Stimulated activated CD8-positive, alpha-beta memory T cell treated with anti-CD3 and anti-CD28 coated beads, Interleukin-15, amount 100 ng/mL, for 24 hours (primary cell): ENCODE measurements around the gene CPNE5.
"Not testable (repeated sequence)": the region's sequence is repeated elsewhere in the genome, so short reads cannot be mapped to it uniquely, and the experiment has no call there.

Source experiments
- DNase-seq: peaks from one replicate; pipeline ENCODE4 v3.0.0-alpha.2; 2020; ENCODE audit warnings: low read depth

The CPNE5 gene

GRCh38 chr6:36814249-36814648 is 25.0 kb downstream of the CPNE5 start:
- DNase-seq, result no peak

DNA sequence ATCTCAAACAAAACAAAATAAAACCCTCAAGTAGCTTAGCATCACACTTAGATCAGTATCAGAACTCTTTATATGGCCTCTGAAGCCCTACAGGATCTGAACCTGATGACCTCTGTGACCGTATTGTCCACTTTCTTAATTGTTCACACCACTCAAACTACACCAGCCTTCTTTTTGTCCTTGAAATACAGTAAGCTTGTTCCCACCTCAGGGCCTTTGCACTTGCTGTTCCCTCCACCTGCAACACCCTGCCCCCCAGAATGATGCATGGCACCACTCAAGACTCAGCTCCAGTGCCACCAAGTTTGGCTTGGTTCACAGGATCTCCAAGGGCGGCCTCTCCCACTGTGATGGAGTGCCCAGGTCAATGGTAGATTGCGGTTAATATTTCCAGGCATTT is 25.7 kb downstream of the CPNE5 start:
- DNase-seq, result no peak

DNA sequence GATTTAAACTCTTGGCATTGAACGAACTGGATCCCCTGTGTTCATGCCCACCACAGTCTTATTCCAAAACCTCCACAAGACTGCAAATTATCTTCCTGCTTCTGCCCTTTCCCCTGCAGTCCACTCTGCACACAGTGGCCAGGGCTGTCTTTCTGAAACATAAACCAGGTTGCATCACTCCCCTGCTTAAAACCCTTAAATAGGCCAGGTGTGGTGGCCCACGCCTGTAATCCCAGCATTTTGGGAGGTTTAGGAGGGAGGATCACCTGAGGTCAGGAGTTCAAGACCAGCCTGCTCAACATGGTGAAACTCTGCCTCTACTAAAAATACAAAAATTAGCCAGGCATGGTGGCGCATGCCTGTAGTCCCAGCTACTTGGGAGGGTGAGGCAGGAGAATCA is 26.2 kb downstream of the CPNE5 start:
- not testable (repeated sequence) for DNase-seq

GRCh38 chr6:36809941-36810803 is 29.1 kb downstream of the CPNE5 start:
- DNase-seq, result no peak

- DNase-seq, result no peak
Measured at GRCh38 chr6:36809156-36809555, 30.1 kb downstream of the CPNE5 start.

DNA sequence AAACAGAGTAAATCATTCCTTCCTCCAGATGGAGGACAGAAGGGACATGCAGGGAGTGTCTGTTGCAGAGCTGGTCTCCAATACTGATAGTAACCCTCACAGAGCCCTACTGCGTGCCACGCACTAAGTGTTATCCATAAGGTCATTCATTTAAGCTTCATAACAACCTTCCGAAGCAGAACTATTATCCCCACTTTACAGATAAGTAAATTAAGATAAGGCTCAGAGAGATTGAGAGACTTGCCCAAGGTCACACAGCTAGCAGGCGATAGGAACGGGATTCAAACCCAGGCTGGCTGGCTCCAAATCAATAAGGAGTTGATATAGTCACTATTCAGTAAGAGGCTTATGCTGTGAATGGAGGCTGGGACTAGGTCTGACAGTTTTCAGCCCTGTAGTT is 30.6 kb downstream of the CPNE5 start:
- no peak for DNase-seq

- no peak for DNase-seq
Measured at GRCh38 chr6:36807750-36808149, 31.5 kb downstream of the CPNE5 start.

GRCh38 chr6:36807143-36807542 is 32.1 kb downstream of the CPNE5 start:
- no peak for DNase-seq

DNA sequence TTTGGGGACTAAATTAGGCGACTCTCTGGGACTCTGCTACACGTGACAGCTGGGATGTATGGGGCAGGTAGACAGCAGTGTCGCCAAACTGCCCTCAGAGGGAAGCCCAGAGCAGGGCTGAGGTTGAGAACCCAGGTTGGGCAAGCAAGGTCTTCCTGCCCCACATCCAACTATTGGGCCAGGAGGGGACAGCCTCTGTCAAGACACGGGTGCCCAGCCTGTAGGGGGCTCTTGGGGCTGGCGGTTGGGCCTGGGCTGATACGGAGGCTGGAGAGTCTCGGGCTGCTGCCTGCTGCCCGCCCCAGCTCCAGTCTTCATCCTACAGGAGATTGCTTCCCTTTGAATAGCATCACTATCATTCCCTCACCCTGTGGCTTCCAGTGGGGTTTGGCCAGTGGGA is 33.3 kb downstream of the CPNE5 start:
- no peak for DNase-seq

DNA sequence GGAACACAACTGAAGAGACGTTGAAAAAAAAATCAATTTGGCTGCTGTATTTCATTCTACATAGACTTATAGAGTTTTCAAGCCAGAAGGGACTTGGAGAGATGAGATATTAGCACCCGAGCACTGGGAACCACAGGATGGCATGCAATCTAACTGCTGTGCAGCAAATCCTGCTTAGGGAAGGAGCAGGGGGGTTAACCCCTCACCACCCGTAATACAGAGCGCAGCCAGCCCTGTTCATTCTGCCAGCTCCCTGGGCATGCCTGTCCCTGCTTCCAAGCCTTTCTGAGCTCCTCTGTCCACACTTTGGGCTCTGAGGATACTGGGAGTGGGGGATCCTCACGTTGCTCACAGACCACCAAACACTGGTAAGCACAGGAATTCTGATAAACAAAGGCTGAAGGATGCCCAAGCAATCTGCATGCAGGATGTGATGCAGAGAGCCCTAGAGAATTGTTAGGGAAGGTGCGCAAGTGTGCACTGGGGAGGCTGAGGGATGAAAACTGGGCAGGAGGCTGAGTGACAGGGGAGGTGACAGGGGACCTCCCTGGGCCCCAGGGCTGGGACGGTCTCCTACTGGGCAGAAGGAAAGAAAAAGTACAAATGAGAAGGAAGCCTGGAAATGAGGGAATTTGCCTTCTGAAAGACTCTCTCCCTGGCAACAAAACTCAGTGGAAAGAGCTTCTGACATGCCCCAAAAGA is 34.0 kb downstream of the CPNE5 start:
- no peak for DNase-seq

- no peak for DNase-seq
Measured at GRCh38 chr6:36804563-36804962, 34.7 kb downstream of the CPNE5 start.

- no peak for DNase-seq
Measured at GRCh38 chr6:36803908-36804307, 35.3 kb downstream of the CPNE5 start.

DNA sequence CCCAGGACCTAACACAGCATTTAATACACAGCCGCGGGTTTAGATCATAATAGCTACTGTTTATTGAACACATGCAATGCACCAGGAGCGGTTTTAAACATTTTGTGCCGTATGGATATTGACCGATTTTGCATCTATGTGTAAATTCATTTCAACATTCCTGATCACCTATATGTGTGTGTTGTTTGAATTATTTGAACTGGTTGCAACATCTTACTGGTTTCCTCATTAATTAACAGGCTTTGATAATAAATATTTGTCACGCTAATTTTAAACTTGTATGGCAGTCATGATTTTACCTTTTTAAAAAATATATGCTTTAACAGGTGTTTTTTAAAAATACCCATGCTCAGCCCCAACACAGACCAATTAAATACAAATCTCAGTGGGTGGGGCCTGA is 35.8 kb downstream of the CPNE5 start:
- DNase-seq, result no peak

DNA sequence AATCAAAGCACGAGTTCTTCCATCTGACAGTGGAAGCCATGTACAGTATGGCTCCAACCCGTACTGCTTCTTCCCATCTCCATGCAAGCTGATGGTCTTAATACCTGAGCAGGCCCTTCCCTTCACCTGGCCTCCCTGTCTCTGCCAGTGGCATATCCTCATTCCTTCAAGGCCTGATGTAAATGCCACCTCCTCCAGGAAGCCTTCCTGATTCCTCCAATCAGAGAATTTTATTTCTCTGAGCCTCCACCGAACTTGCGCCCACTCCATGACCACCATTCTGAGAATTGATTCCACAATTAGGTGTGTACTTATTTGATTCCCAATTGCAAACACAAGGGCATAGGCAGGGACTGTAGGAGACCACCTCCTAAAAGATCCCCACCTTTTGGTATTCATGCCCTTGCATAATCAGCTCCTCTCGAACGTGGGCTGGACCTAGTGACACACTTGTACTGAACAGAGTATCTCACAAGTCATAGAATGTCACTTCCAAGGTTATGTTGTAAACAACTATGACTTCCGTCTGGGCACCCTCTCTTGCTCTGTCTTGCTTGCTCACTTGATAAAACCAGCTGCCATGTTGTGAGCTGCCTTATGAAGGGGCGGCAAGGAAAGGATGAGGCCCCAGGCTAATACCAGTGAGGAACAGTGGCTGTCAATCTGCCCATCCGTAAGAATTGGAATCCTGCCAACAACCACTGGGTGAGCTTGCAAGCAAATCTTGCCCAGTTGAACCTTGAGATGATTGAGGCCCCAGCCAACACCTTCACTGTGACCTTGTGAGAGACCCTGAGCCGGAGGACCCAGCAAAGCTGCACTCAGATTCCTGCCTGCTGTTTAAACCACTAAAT is 38.8 kb downstream of the CPNE5 start:
- DNase-seq, result no peak

DNA sequence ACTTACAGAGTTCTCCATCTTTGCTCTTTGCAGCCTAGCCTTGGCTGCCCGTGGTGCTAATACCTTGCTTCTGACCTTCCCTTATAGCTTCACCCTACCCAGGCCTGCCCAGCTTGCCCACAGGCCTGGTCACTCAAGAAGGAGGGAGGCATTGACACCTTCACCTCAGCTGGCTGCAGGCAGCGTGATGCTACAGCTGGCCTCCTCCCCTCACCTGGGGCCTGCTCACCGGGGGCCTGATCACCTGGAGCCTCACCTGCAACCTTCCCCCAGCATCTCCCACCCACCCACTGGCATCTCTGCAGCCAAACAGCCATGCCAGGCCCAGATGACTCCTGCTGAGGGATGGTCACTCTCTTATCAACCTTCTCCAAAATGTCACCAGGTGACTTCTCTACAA is 40.4 kb downstream of the CPNE5 start:
- no peak for DNase-seq

GRCh38 chr6:36797653-36798052 is 41.6 kb downstream of the CPNE5 start:
- no peak for DNase-seq

DNA sequence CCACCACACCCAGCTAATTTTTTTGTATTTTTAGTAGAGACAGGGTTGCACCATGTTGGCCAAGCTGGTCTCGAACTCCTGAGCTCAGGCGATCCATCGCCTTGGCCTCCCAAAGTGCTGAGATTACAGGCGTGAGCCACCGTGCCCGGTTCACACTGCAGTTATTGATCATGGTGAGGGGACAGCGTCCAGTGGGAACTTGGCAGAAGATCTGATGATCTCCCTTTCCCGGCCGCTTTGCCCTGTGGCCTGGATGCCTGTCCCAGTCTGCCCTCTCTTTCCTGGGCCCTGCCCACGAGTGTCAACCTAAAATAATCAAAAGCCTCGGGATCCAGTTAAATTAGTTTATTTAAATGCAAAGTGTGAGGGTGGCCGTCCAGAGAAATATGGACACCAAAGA is 42.2 kb downstream of the CPNE5 start:
- DNase-seq, result no peak

GRCh38 chr6:36794713-36795065 is 44.6 kb downstream of the CPNE5 start:
- DNase-seq, result no peak

DNA sequence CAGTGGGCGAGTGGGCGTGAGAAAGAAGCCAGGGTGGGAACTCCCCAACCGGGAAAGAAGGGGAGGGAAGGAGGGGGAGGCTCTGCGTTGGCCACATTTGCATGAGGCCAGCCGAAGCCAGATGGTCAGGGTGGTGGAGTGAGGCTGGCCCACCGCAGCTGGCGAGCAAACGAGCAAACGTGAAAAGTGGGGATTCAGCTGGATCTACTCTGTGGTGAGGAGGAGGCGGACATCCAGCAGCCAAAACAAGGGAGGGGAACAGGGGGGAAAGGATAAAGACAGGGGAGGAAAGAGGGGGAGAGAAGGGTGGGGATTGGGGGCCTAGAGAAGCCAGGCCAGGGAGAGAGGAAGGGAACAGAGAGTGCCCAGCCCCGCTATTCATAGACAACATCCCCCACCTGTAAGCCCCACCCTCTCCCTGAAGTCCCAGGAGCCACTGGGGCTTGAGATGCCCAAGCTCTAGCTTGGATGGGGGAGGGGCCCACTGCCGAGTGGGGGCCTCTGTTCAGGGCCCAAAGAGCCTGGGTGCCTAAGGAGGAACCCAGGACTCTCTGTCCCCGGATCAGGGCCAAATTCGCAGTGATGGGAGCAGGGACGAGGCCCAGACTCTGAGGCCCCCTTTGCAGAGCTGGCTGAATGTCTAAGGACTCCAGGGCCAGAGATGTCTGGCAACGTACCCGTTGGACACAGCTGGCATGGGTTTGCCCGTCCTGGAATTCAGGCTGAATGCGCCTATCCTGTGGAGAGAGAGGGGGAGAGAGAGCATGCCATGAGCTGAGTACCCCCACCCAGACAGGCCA is 45.1 kb downstream of the CPNE5 start:
- DNase-seq, result no peak

DNA sequence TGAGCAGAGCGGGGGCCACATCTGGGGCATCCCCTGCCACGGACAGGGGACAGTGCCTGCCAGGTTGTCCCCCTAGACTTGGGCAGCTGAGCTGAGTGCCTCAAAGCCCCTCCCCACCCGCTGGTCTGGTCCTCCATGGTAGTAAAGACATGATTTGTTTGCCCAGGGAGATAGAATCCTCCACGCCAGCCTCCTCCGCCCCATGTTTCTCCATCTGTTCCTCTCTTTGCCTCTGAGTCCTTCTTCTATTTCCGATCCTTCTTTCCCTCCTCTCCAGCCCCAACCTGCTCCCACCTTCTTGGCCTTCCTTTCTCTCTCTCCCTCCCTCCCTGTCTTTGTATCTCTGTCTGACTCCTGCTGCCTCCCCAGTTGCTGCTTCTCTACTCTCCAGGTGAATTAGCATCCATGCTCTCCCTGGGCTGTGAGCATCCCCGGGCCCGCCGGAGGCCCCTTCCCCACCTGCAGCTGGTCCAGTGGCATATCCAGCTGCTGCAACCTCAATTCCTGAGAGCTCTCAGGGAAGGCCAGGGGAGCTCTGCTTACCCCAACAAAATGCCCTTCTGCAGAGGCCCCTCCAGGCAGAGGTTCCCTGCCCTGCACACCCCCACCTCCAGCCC is 45.8 kb downstream of the CPNE5 start:
- no peak for DNase-seq

GRCh38 chr6:36791521-36792135 is 47.6 kb downstream of the CPNE5 start:
- DNase-seq, result no peak
